IMR-90 (cell line): ENCODE measurements around the gene DAND5. TPM values are rescaled to one million over a fixed set of nuclear protein-coding genes. Genes with fewer than 3 reads are reported as not detected.

Experiments used
- ATAC-seq: fragments of 200-7000 bp; cut with Tn5 transposase; 2 replicates; pipeline ENCODE4 v1.9.1; 2020; ENCODE audit warnings: low read depth, mild to moderate bottlenecking, moderate library complexity
- BruUV-seq: library from RNA; stranded (reverse); fragments of 400-500 nt; replicated peaks from 2 replicates; lab custom pipeline; 2021; lab: Mats Ljungman, UMichigan
- CTCF ChIA-PET: fragments of 300-600 bp; formaldehyde crosslinking; extraction: SDS; loops from one replicate; lab custom pipeline; 2021; ENCODE audit warnings: antibody characterized with exemption; lab: Yijun Ruan, JAX
- POLR2A ChIA-PET: fragments of 300-600 bp; sonication (Branson Sonifier 250); formaldehyde crosslinking; loops from one replicate; lab custom pipeline; 2022; ENCODE audit warnings: antibody characterized with exemption; ENCODE audit not compliant: unreplicated experiment; lab: Charles Lee
- DNase-seq: peaks from one replicate; pipeline ENCODE4 v3.0.0; 2013
- H2AFZ ChIP-seq: replicated peaks from 2 replicates; pipeline ENCODE3; 2013; ENCODE audit warnings: low read length, mild to moderate bottlenecking; ENCODE audit not compliant: poor library complexity
- H2AK5ac ChIP-seq: 2 replicates; pipeline ENCODE4 v1.6.1; 2013; ENCODE audit warnings: low read depth, low read length, inconsistent platforms
- H2AK9ac ChIP-seq: replicated peaks from 2 replicates; pipeline ENCODE3; 2013; ENCODE audit warnings: mild to moderate bottlenecking, low read depth, low read length, moderate library complexity; ENCODE audit not compliant: poor library complexity
- H2BK120ac ChIP-seq: 2 replicates; pipeline ENCODE4 v1.6.1; 2013; ENCODE audit warnings: low read depth, low read length, inconsistent platforms
- H2BK15ac ChIP-seq: 3 replicates; pipeline ENCODE4 v1.6.1; 2013; ENCODE audit warnings: low read depth, low read length, inconsistent platforms
- H2BK20ac ChIP-seq: 2 replicates; pipeline ENCODE4 v1.6.1; 2013; ENCODE audit warnings: low read depth, mild to moderate bottlenecking, inconsistent platforms, low read length, moderate library complexity
- H2BK5ac ChIP-seq: 2 replicates; pipeline ENCODE4 v1.6.1; 2013; ENCODE audit warnings: mild to moderate bottlenecking, low read depth, low read length, inconsistent platforms; ENCODE audit not compliant: poor library complexity, severe bottlenecking
- H3K14ac ChIP-seq: replicated peaks from 2 replicates; pipeline ENCODE4 v1.6.1; 2013; ENCODE audit warnings: low read depth, low read length, inconsistent platforms
- H3K18ac ChIP-seq: 2 replicates; pipeline ENCODE4 v1.6.1; 2013; ENCODE audit warnings: low read depth, low read length, control low read depth
- H3K23ac ChIP-seq: 2 replicates; pipeline ENCODE4 v1.6.1; 2013; ENCODE audit warnings: low read depth, low read length, inconsistent platforms
- H3K27ac ChIP-seq: 2 replicates; pipeline ENCODE4 v1.5.1; 2013; ENCODE audit warnings: mild to moderate bottlenecking, control low read depth, low read length; ENCODE audit not compliant: insufficient read depth
- H3K27me3 ChIP-seq: 2 replicates; pipeline ENCODE4 v1.6.1; 2013; ENCODE audit warnings: low read length; ENCODE audit not compliant: control insufficient read depth, insufficient read depth
- H3K36me3 ChIP-seq: 2 replicates; pipeline ENCODE4 v1.6.1; 2013; ENCODE audit warnings: low read length, mixed read lengths; ENCODE audit not compliant: control insufficient read depth, insufficient read depth
- H3K4ac ChIP-seq: 2 replicates; pipeline ENCODE4 v1.6.1; 2013; ENCODE audit warnings: low read depth, low read length, inconsistent platforms
- H3K4me1 ChIP-seq: 2 replicates; pipeline ENCODE4 v1.6.1; 2013; ENCODE audit warnings: low read length, mixed read lengths; ENCODE audit not compliant: control insufficient read depth, insufficient read depth
- H3K4me2 ChIP-seq: 2 replicates; pipeline ENCODE4 v1.6.1; 2013; ENCODE audit warnings: low read depth, mild to moderate bottlenecking, control low read depth, low read length, moderate library complexity
- H3K4me3 ChIP-seq: 2 replicates; pipeline ENCODE4 v1.5.1; 2013; ENCODE audit warnings: low read depth, mild to moderate bottlenecking, control low read depth, low read length, moderate library complexity; ENCODE audit not compliant: insufficient read depth
- H3K56ac ChIP-seq: 2 replicates; pipeline ENCODE4 v1.6.1; 2013; ENCODE audit warnings: low read length, inconsistent platforms; ENCODE audit not compliant: insufficient read depth; ENCODE audit errors: extremely low read depth
- H3K79me1 ChIP-seq, 2 experiments: 2 replicates each; pipeline ENCODE4 v1.6.1; 2013; ENCODE audit warnings: low read length in 2 of 2, inconsistent platforms in 1 of 2, low read depth in 1 of 2
- H3K9ac ChIP-seq: 2 replicates; pipeline ENCODE4 v1.6.1; 2013; ENCODE audit warnings: low read depth, low read length, control low read depth
- H3K9me1 ChIP-seq: 2 replicates; pipeline ENCODE4 v1.6.1; 2013; ENCODE audit warnings: low read length, inconsistent platforms; ENCODE audit not compliant: insufficient read depth
- H3K9me3 ChIP-seq: 2 replicates; pipeline ENCODE4 v1.6.1; 2013; ENCODE audit warnings: low read length; ENCODE audit not compliant: control insufficient read depth, insufficient read depth
- H4K20me1 ChIP-seq: 2 replicates; pipeline ENCODE4 v1.6.1; 2013; ENCODE audit warnings: low read length, inconsistent platforms; ENCODE audit not compliant: insufficient read depth
- H4K5ac ChIP-seq: 2 replicates; pipeline ENCODE4 v1.6.1; 2013; ENCODE audit warnings: mild to moderate bottlenecking, low read depth, low read length, control low read depth
- H4K8ac ChIP-seq, 2 experiments: 2 replicates each; pipeline ENCODE4 v1.6.1; 2013; ENCODE audit warnings: low read depth in 2 of 2, low read length in 2 of 2, control low read depth in 1 of 2, inconsistent platforms in 1 of 2
- H4K91ac ChIP-seq: 2 replicates; pipeline ENCODE4 v1.6.1; 2013; ENCODE audit warnings: low read depth, low read length, inconsistent platforms; ENCODE audit not compliant: insufficient read depth
- BHLHE40 ChIP-seq: fragments of 150-350 bp; IDR thresholded peaks from 2 replicates; pipeline ENCODE4 v1.6.1; 2016; ENCODE audit warnings: mild to moderate bottlenecking, low read depth, low read length
- CEBPB ChIP-seq: IDR thresholded peaks from 2 replicates; pipeline ENCODE4 v1.6.1; 2012; ENCODE audit warnings: low read depth, low read length, improper control_type of control experiment
- CHD1 ChIP-seq: IDR thresholded peaks from 2 replicates; pipeline ENCODE4 v1.6.1; 2012; ENCODE audit warnings: low read depth, low read length, improper control_type of control experiment
- CTCF ChIP-seq: conservative IDR thresholded peaks from 2 replicates; pipeline ENCODE4 v1.5.1; 2012; ENCODE audit warnings: mild to moderate bottlenecking, low read depth, low read length, improper control_type of control experiment
- ELK1 ChIP-seq: fragments of 150-350 bp; IDR thresholded peaks from 2 replicates; pipeline ENCODE4 v1.6.1; 2016; ENCODE audit warnings: low read depth, mild to moderate bottlenecking, low read length, moderate library complexity, borderline replicate concordance
- FOS ChIP-seq: fragments of 150-350 bp; IDR thresholded peaks from 2 replicates; pipeline ENCODE4 v1.6.1; 2016; ENCODE audit warnings: low read depth, low read length
- MAFK ChIP-seq: IDR thresholded peaks from 2 replicates; pipeline ENCODE4 v1.6.1; 2012; ENCODE audit warnings: low read depth, low read length, improper control_type of control experiment
- MAZ ChIP-seq: IDR thresholded peaks from 2 replicates; pipeline ENCODE4 v1.6.1; 2012; ENCODE audit warnings: low read depth, mild to moderate bottlenecking, low read length, improper control_type of control experiment, moderate library complexity, borderline replicate concordance
- MXI1 ChIP-seq: IDR thresholded peaks from 2 replicates; pipeline ENCODE4 v1.6.1; 2012; ENCODE audit warnings: low read depth, mild to moderate bottlenecking, low read length, moderate library complexity, borderline replicate concordance
- NFE2L2 ChIP-seq: fragments of 150-350 bp; IDR thresholded peaks from 2 replicates; pipeline ENCODE4 v1.6.1; 2016; ENCODE audit warnings: low read depth, mild to moderate bottlenecking, low read length
- POLR2A ChIP-seq: IDR thresholded peaks from 2 replicates; pipeline ENCODE4 v1.6.1; 2012; ENCODE audit warnings: mild to moderate bottlenecking, low read depth, low read length
- RAD21 ChIP-seq: IDR thresholded peaks from 2 replicates; pipeline ENCODE4 v1.6.1; 2012; ENCODE audit warnings: low read length, improper control_type of control experiment
- RCOR1 ChIP-seq: IDR thresholded peaks from 2 replicates; pipeline ENCODE4 v1.6.1; 2012; ENCODE audit warnings: mild to moderate bottlenecking, low read length, improper control_type of control experiment; ENCODE audit not compliant: insufficient replicate concordance
- RFX5 ChIP-seq: IDR thresholded peaks from 2 replicates; pipeline ENCODE4 v1.8.0; 2012; ENCODE audit warnings: low read depth, mild to moderate bottlenecking, low read length, moderate library complexity
- SMC3 ChIP-seq: fragments of 150-350 bp; IDR thresholded peaks from 2 replicates; pipeline ENCODE4 v1.6.1; 2016; ENCODE audit warnings: low read depth, mild to moderate bottlenecking, antibody characterized with exemption, low read length, moderate library complexity
- WGBS, 2 experiments: methylation state at CpG; one replicate each; pipeline versions ENCODE4 v1.1.5 to v1.1.7; 2013; ENCODE audit warnings: missing lambda C conversion rate in 2 of 2; ENCODE audit not compliant: insufficient read length in 1 of 2; ENCODE audit errors: extremely low coverage in 2 of 2; 5-methylcytosine and 5-hydroxymethylcytosine counted together
- dilution Hi-C: fragments of 300-500 bp; cut with HindIII; formaldehyde crosslinking; loops from one replicate; pipeline ENCODE4 v1.14.3; 2018; ENCODE audit warnings: low sequenced_read_pairs; ENCODE audit not compliant: unreplicated experiment
- in situ Hi-C: fragments of 300-500 bp; cut with MboI; formaldehyde crosslinking; loops from 3 replicates; pipeline ENCODE4 v1.14.3; 2019; ENCODE audit warnings: low sequenced_read_pairs, inconsistent platforms, mixed read lengths
- intact Hi-C: fragments of 100-400 bp; cut with micrococcal nuclease; formaldehyde crosslinking; loops from 2 replicates; pipeline ENCODE4 v1.10.0; 2022
- polyA plus RNA-seq, 3 experiments: library from polyadenylated mRNA; depleted of rRNA; stranded (reverse); fragments of >200 nt; gene quantifications; 2 replicates each; pipeline ENCODE4 v1.2.3, GENCODE V29; 2012; ENCODE audit warnings: low replicate concordance in 1 of 3
- total RNA-seq: library from RNA; depleted of rRNA; stranded (reverse); fragments of >200 nt; gene quantifications from 2 replicates; pipeline ENCODE4 v1.2.3, GENCODE V29; 2012

Gene DAND5
- total and polyA plus RNA-seq, 2 of the 4 experiments (the other 2 are of a cell fraction): 0.03 TPM; not detected in 1

DNA sequence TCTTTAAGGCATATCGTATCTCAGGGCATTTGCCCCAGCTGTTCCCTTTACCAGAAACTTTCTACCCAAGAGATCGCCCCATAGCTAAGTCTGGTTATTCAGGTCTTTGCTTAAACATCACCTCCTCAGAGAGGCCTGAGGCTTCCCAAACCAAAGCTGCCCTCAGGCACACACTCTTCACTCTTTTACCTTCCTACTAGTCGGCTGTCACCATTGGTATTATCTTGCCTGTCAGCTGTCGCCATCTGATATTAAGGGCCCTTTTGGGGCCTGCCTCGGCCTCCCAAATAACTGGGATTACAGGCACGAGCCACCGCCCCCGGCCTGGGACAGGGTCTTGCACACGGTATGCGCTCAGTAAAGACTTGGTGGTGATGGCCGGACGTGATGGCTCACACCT, 13.4 kb upstream of the DAND5 start:
- no peak for TF ChIP-seq BHLHE40
- no peak for TF ChIP-seq RAD21
- no peak for TF ChIP-seq FOS
- TF ChIP-seq SMC3: no peak
- TF ChIP-seq MXI1: no peak
- TF ChIP-seq RFX5: no peak
- no peak for TF ChIP-seq MAZ
- no peak for TF ChIP-seq CTCF
- no peak for TF ChIP-seq RCOR1
- TF ChIP-seq MAFK: no peak
- no peak for TF ChIP-seq CEBPB
- no peak for TF ChIP-seq POLR2A
- TF ChIP-seq CHD1: no peak
- TF ChIP-seq NFE2L2: no peak
- TF ChIP-seq ELK1: no peak
- peak overlapping the region; percentile 13 for H2AFZ ChIP-seq
- peak overlapping the region; percentile 98 for H3K4me3 ChIP-seq
- H3K9me1 ChIP-seq: peaks cover 5% of the 10 kb centered on the region; the same call in 1 of the 2 replicates
- H2AK5ac ChIP-seq: peak overlapping the region; percentile 12
- H2BK20ac ChIP-seq: no peak overlapping the region
- no peak for DNase-seq
- H3K27me3 ChIP-seq: no peaks in the 10 kb centered on the region
- peak overlapping the region; percentile 41 for H3K23ac ChIP-seq
- H2BK120ac ChIP-seq: no peak overlapping the region
- intact Hi-C loops: no loop called here
- in situ Hi-C loops: no loop called here
- peak overlapping the region; percentile 98 for H4K5ac ChIP-seq
- ChIA-PET POLR2A (interaction anchor here (1.0 kb wide), 1 partner anchor 10 kb away, joined by 4 read pairs; the partner anchor contains the start of gene RAD23A), CTCF (interaction anchor here (3.2 kb wide), 1 partner anchor 10 kb away, joined by 18 read pairs; no protein-coding TSS in a partner anchor)
- peak overlapping the region; percentile 47 to 98; a peak in 2 of 4 replicates for H4K8ac ChIP-seq
- H3K56ac ChIP-seq: no peak overlapping the region
- peaks cover 25% of the 10 kb centered on the region; the same call in 1 of the 2 replicates for H4K20me1 ChIP-seq
- H3K9ac ChIP-seq: peak overlapping the region; percentile 93
- H3K4me1 ChIP-seq: peaks cover 25% of the 10 kb centered on the region
- H3K4me2 ChIP-seq: peak overlapping the region; percentile 93
- peak overlapping the region; percentile 53 for H3K4ac ChIP-seq
- peak overlapping the region; percentile 50 for H3K14ac ChIP-seq
- no peak overlapping the region for H3K18ac ChIP-seq
- no TSS peak for BruUV-seq
- no peak overlapping the region for H2BK15ac ChIP-seq
- H4K91ac ChIP-seq: no peak overlapping the region; the same call in 1 of the 2 replicates
- H3K79me1 ChIP-seq: peaks cover 15 to 54% of the 10 kb centered on the region in 2 experiments
- H2AK9ac ChIP-seq: peak overlapping the region; percentile 88
- H2BK5ac ChIP-seq: no peak overlapping the region
- dilution Hi-C loops: no loop called here
- H3K27ac ChIP-seq: peak overlapping the region; percentile 9
- 69% methylated on average over 6 of the region's 12 CpGs; no CpG with 5 or more reads in 1 of the 2 experiments for WGBS, 2 experiments
- no peaks in the 10 kb centered on the region for H3K9me3 ChIP-seq
- H3K36me3 ChIP-seq: peaks cover 34% of the 10 kb centered on the region
- no peak for ATAC-seq
